Measurements from ENCODE around the gene ZNF862.

ZNF862 gene

GRCh38 chr7:149801816-149802215 is 36.4 kb upstream of the ZNF862 start:
- ATAC-seq = no peak
- no peak overlapping the region for H3K4me3 Mint-ChIP-seq
- H3K4me1 Mint-ChIP-seq = no peaks in the 10 kb centered on the region
- no peaks in the 10 kb centered on the region for H3K9me3 Mint-ChIP-seq
- DNase-seq = no peak
- H3K27me3 Mint-ChIP-seq = no peaks in the 10 kb centered on the region
- no peak overlapping the region for H3K27ac Mint-ChIP-seq
- no peaks in the 10 kb centered on the region for H3K36me3 Mint-ChIP-seq (ENCODE audit: low read depth)

DNA sequence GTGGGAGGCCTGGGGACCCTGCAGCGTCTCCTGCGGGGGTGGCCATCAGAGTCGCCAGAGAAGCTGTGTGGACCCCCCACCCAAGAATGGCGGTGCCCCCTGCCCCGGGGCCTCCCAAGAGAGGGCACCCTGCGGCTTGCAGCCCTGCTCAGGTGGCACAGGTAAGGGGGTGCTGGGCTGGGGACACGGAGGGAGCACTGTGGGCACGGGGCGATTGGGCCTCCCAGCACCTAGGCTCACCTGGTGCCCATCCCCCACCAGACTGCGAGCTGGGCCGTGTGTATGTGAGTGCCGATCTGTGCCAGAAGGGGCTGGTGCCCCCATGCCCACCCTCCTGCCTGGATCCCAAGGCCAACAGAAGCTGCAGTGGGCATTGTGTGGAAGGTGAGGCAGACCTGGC is 35.2 kb upstream of the ZNF862 start:
- no peaks in the 10 kb centered on the region for H3K27me3 Mint-ChIP-seq
- ATAC-seq (no peak), DNase-seq (no peak)
- H3K36me3 Mint-ChIP-seq (ENCODE audit: low read depth) = no peaks in the 10 kb centered on the region
- no peaks in the 10 kb centered on the region for H3K4me1 Mint-ChIP-seq
- no peak overlapping the region for H3K4me3 Mint-ChIP-seq
- no peak overlapping the region for H3K27ac Mint-ChIP-seq
- H3K9me3 Mint-ChIP-seq = no peaks in the 10 kb centered on the region

GRCh38 chr7:149803551-149804074 is 34.6 kb upstream of the ZNF862 start:
- DNase-seq (no peak), ATAC-seq (no peak)
- Mint-ChIP-seq H3K4me1 (no peaks in the 10 kb centered on the region), H3K36me3 (ENCODE audit: low read depth) (no peaks in the 10 kb centered on the region), H3K27ac (no peak overlapping the region), H3K9me3 (no peaks in the 10 kb centered on the region), H3K27me3 (no peaks in the 10 kb centered on the region), H3K4me3 (no peak overlapping the region)

DNA sequence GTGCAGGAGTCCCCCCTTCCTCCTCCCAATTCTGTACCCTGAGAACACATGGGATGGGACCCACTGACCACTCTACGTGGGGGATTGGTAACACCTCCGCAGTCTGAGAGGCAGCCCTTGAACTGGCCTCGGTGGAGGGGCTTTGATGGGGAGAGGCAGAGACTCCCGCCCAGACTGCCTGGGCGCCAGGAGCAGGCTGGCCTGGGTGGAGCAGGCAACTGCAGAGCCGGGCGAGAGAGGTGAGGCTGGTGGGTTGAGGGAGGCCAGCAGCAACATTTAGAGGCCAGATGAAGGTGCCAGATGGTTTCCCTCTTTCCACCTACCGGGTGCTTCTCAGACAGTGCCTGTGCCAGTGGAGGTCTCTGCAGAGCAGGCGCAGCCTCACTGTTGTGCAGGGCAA is 34.1 kb upstream of the ZNF862 start:
- H3K27ac Mint-ChIP-seq = no peak overlapping the region

DNA sequence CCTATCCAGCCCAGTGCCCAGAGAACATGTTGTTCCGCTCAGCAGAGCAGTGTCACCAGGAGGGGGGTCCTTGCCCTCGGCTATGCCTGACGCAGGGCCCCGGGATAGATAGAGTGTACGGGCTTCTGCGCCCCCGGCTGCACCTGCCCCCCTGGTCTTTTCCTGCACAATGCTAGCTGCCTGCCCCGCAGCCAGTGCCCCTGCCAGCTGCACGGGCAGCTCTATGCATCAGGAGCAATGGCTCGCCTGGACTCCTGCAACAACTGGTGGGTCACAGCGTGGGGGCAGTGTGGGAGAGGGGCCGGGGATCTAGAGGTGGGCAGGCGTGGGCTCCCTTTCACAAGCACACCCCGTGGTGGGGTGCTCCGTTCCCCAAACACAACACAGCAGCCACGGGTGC is 31.4 kb upstream of the ZNF862 start:
- ATAC-seq (no peak), DNase-seq (no peak)
- H3K27me3 Mint-ChIP-seq = no peaks in the 10 kb centered on the region
- no peaks in the 10 kb centered on the region for H3K4me1 Mint-ChIP-seq
- no peak overlapping the region for H3K4me3 Mint-ChIP-seq
- no peaks in the 10 kb centered on the region for H3K36me3 Mint-ChIP-seq (ENCODE audit: low read depth)
- H3K27ac Mint-ChIP-seq = no peak overlapping the region
- H3K9me3 Mint-ChIP-seq = no peaks in the 10 kb centered on the region

More for the DNA sequence above, 34.1 kb upstream of the ZNF862 start:
- no peak for DNase-seq
- Mint-ChIP-seq H3K36me3 (ENCODE audit: low read depth) (no peaks in the 10 kb centered on the region), H3K9me3 (no peaks in the 10 kb centered on the region), H3K27me3 (no peaks in the 10 kb centered on the region), H3K4me1 (no peaks in the 10 kb centered on the region), H3K4me3 (no peak overlapping the region)
- ATAC-seq = no peak

DNA sequence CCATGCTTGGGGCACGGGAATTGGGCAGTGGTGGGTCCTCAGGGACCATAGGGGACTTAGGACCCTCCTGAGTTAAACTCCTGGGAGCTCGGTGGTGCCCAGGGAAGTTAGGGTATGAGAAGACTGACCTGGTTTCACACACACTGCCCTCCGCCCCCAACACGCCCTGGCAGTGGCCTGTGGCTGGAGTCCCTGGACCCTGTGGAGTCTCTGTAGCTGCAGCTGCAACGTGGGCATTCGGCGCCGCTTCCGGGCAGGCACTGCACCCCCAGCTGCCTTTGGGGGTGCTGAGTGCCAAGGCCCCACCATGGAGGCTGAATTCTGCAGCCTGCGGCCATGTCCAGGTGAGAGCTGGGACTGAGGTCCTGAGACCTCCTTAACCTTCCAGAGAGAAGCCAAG is 29.9 kb upstream of the ZNF862 start:
- no peaks in the 10 kb centered on the region for H3K27me3 Mint-ChIP-seq
- H3K27ac Mint-ChIP-seq = no peak overlapping the region
- ATAC-seq (no peak), DNase-seq (no peak)
- H3K4me1 Mint-ChIP-seq = no peaks in the 10 kb centered on the region
- H3K9me3 Mint-ChIP-seq = no peaks in the 10 kb centered on the region
- H3K4me3 Mint-ChIP-seq = no peak overlapping the region
- no peaks in the 10 kb centered on the region for H3K36me3 Mint-ChIP-seq (ENCODE audit: low read depth)

DNA sequence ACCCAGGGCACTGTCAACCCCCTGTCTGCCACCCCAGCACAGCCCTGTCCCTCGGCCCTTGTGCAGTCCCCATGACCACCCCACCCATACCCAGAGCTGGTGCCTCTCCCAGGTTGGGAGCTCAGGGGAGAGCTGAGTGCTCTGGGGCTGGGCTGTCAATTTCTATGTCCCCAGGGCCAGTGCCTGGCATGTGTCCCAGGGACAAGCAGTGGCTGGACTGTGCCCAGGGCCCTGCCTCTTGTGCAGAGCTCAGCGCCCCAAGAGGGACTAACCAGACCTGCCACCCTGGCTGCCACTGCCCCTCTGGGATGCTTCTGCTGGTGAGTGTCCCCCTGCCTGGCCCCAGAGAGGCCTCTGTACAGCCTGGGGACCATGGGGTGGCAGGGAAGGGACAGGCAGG is 29.0 kb upstream of the ZNF862 start:
- no peak for DNase-seq
- no peak for ATAC-seq
- Mint-ChIP-seq H3K4me3 (no peak overlapping the region), H3K27me3 (no peaks in the 10 kb centered on the region), H3K36me3 (ENCODE audit: low read depth) (no peaks in the 10 kb centered on the region), H3K27ac (no peak overlapping the region), H3K4me1 (no peaks in the 10 kb centered on the region), H3K9me3 (no peaks in the 10 kb centered on the region)

- Mint-ChIP-seq H3K4me1 (no peaks in the 10 kb centered on the region), H3K27ac (no peak overlapping the region), H3K9me3 (no peaks in the 10 kb centered on the region), H3K27me3 (no peaks in the 10 kb centered on the region), H3K4me3 (no peak overlapping the region), H3K36me3 (ENCODE audit: low read depth) (no peaks in the 10 kb centered on the region)
- no peak for DNase-seq
- ATAC-seq = no peak
These were observed 27.0 kb upstream of the ZNF862 start for GRCh38 chr7:149811221-149811620.

DNA sequence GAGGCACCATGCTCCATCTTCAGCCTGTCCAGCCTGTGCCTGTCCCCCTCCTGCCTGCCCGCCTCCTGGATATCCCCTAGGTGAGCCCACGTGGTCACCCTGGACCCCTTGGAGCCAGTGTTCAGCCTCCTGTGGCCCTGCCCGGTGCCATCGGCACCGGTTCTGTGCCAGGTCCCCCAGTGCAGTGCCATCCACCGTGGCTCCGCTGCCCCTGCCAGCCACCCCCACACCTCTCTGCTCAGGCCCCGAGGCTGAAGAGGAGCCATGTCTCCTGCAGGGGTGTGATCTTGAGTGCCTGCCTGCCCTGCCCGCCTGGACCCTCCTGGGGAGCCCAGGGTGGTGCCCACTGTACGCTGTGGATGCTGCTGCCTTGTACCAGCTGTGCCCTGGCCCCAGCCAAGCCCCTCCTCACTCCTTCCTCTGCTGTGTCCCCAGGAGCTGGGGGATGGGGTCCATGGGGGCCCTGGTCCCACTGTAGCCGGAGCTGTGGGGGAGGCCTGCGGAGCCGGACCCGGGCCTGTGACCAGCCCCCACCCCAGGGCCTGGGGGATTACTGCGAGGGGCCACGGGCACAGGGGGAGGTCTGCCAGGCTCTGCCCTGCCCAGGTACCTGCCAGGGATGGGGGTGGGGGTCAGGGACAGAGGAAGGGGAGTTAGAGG is 26.2 kb upstream of the ZNF862 start:
- no peaks in the 10 kb centered on the region for H3K27me3 Mint-ChIP-seq
- H3K36me3 Mint-ChIP-seq (ENCODE audit: low read depth) = no peaks in the 10 kb centered on the region
- no peak overlapping the region for H3K27ac Mint-ChIP-seq
- no peak overlapping the region for H3K4me3 Mint-ChIP-seq
- ATAC-seq (no peak), DNase-seq (no peak)
- no peaks in the 10 kb centered on the region for H3K9me3 Mint-ChIP-seq
- no peaks in the 10 kb centered on the region for H3K4me1 Mint-ChIP-seq

GRCh38 chr7:149813254-149814035 is 24.7 kb upstream of the ZNF862 start:
- Mint-ChIP-seq H3K36me3 (ENCODE audit: low read depth) (no peaks in the 10 kb centered on the region), H3K27me3 (no peaks in the 10 kb centered on the region), H3K4me3 (no peak overlapping the region), H3K9me3 (no peaks in the 10 kb centered on the region), H3K4me1 (no peaks in the 10 kb centered on the region), H3K27ac (no peak overlapping the region)
- DNase-seq (no peak), ATAC-seq (no peak)

GRCh38 chr7:149814494-149814893 is 23.7 kb upstream of the ZNF862 start:
- H3K9me3 Mint-ChIP-seq = no peaks in the 10 kb centered on the region
- H3K27ac Mint-ChIP-seq = no peak overlapping the region
- H3K36me3 Mint-ChIP-seq (ENCODE audit: low read depth) = no peaks in the 10 kb centered on the region
- ATAC-seq = no peak
- no peaks in the 10 kb centered on the region for H3K27me3 Mint-ChIP-seq
- no peak overlapping the region for H3K4me3 Mint-ChIP-seq
- DNase-seq = no peak
- no peaks in the 10 kb centered on the region for H3K4me1 Mint-ChIP-seq

GRCh38 chr7:149815121-149815520 is 23.1 kb upstream of the ZNF862 start:
- DNase-seq = no peak
- Mint-ChIP-seq H3K27ac (no peak overlapping the region), H3K4me3 (no peak overlapping the region), H3K36me3 (ENCODE audit: low read depth) (no peaks in the 10 kb centered on the region), H3K4me1 (no peaks in the 10 kb centered on the region), H3K27me3 (no peaks in the 10 kb centered on the region), H3K9me3 (no peaks in the 10 kb centered on the region)
- no peak for ATAC-seq

GRCh38 chr7:149815661-149816266 is 22.4 kb upstream of the ZNF862 start:
- H3K36me3 Mint-ChIP-seq (ENCODE audit: low read depth) = no peaks in the 10 kb centered on the region
- H3K4me1 Mint-ChIP-seq = no peaks in the 10 kb centered on the region
- H3K27ac Mint-ChIP-seq = no peak overlapping the region
- DNase-seq = no peak
- H3K4me3 Mint-ChIP-seq = no peak overlapping the region
- no peak for ATAC-seq
- no peaks in the 10 kb centered on the region for H3K9me3 Mint-ChIP-seq
- no peaks in the 10 kb centered on the region for H3K27me3 Mint-ChIP-seq

GRCh38 chr7:149816267-149816751 is 21.9 kb upstream of the ZNF862 start:
- ATAC-seq = no peak

GRCh38 chr7:149816794-149817193 is 21.4 kb upstream of the ZNF862 start:
- Mint-ChIP-seq H3K9me3 (no peaks in the 10 kb centered on the region), H3K4me3 (no peak overlapping the region), H3K27ac (no peak overlapping the region), H3K36me3 (ENCODE audit: low read depth) (no peaks in the 10 kb centered on the region), H3K27me3 (no peaks in the 10 kb centered on the region), H3K4me1 (no peaks in the 10 kb centered on the region)
- no peak for ATAC-seq
- no peak for DNase-seq

More at GRCh38 chr7:149816267-149816751, 21.9 kb upstream of the ZNF862 start:
- no peaks in the 10 kb centered on the region for H3K9me3 Mint-ChIP-seq
- no peaks in the 10 kb centered on the region for H3K4me1 Mint-ChIP-seq
- DNase-seq = no peak
- H3K27ac Mint-ChIP-seq = no peak overlapping the region
- no peaks in the 10 kb centered on the region for H3K36me3 Mint-ChIP-seq (ENCODE audit: low read depth)
- no peak overlapping the region for H3K4me3 Mint-ChIP-seq
- H3K27me3 Mint-ChIP-seq = no peaks in the 10 kb centered on the region

Measured in activated naive CD8-positive, alpha-beta T cell treated with anti-CD3 and anti-CD28 coated beads, Interleukin-2, amount 50 U/mL, for 24 hours (primary cell).